DND-41 (cell line): Measurements from ENCODE around the gene MYLK.

Source experiments
- ATAC-seq: fragments of 200-7000 bp; cut with Tn5 transposase; 3 replicates; pipeline ENCODE4 v1.9.1; 2021; ENCODE audit warnings: low read depth; ENCODE audit not compliant: insufficient read depth
- DNase-seq: peaks from one replicate; pipeline ENCODE4 v3.0.0-alpha.2; 2020
- H2AFZ ChIP-seq: 2 replicates; pipeline ENCODE4 v1.6.0; 2012; ENCODE audit warnings: low read depth, low read length
- H3K27ac ChIP-seq: 2 replicates; pipeline ENCODE4 v1.5.1; 2012; ENCODE audit warnings: low read length, inconsistent platforms
- H3K27me3 ChIP-seq: fragments of 200-600 bp; sonication (generic); 2 replicates; pipeline ENCODE4 v1.6.0; 2012; ENCODE audit warnings: low read length, mild to moderate bottlenecking, inconsistent platforms; ENCODE audit not compliant: insufficient read depth, poor library complexity
- H3K36me3 ChIP-seq: 2 replicates; pipeline ENCODE4 v1.5.1; 2012; ENCODE audit warnings: low read length, inconsistent platforms; ENCODE audit not compliant: insufficient read depth
- H3K4me1 ChIP-seq: 2 replicates; pipeline ENCODE4 v1.5.1; 2012; ENCODE audit warnings: mild to moderate bottlenecking, low read length; ENCODE audit not compliant: insufficient read depth
- H3K4me2 ChIP-seq: 2 replicates; pipeline ENCODE4 v1.6.0; 2012; ENCODE audit warnings: mild to moderate bottlenecking, moderate library complexity, low read length, inconsistent platforms; ENCODE audit not compliant: insufficient read depth
- H3K4me3 ChIP-seq, 2 experiments: fragments of 200-600 bp in 1 of 2; shearing (Covaris generic) in 1 of 2; 2 replicates each; pipeline ENCODE4 v1.5.1; 2012 to 2016; ENCODE audit warnings: inconsistent platforms in 2 of 2, low read length in 2 of 2, mild to moderate bottlenecking in 2 of 2, low read depth in 1 of 2, moderate library complexity in 1 of 2
- H3K79me2 ChIP-seq: 2 replicates; pipeline ENCODE4 v1.6.0; 2012; ENCODE audit warnings: low read length, inconsistent platforms; ENCODE audit not compliant: insufficient read depth
- H3K9ac ChIP-seq: 2 replicates; pipeline ENCODE4 v1.6.0; 2012; ENCODE audit warnings: low read depth, mild to moderate bottlenecking, inconsistent platforms, low read length, moderate library complexity
- H3K9me3 ChIP-seq: 2 replicates; pipeline ENCODE4 v1.5.1; 2012; ENCODE audit warnings: low read length, moderate library complexity, mild to moderate bottlenecking, inconsistent platforms; ENCODE audit not compliant: insufficient read depth, severe bottlenecking
- H4K20me1 ChIP-seq: 2 replicates; pipeline ENCODE4 v1.6.0; 2012; ENCODE audit warnings: low read length; ENCODE audit not compliant: insufficient read depth
- CTCF ChIP-seq: IDR thresholded peaks from 2 replicates; pipeline ENCODE4 v1.5.1; 2012; ENCODE audit warnings: borderline replicate concordance, low read length, moderate library complexity, mild to moderate bottlenecking; ENCODE audit not compliant: poor library complexity, severe bottlenecking; ENCODE audit errors: extremely low read depth
- EZH2 ChIP-seq: IDR thresholded peaks from 3 replicates; pipeline ENCODE4 v1.6.1; 2012; ENCODE audit warnings: borderline replicate concordance, low read depth, mild to moderate bottlenecking, moderate library complexity, low read length, inconsistent platforms; ENCODE audit not compliant: severe bottlenecking

The MYLK gene

GRCh38 chr3:123801474-123801873 is 82.7 kb downstream of the MYLK start:
- no peak for ATAC-seq
- H3K36me3 ChIP-seq = no peaks in the 10 kb centered on the region

GRCh38 chr3:123800362-123800682 is 83.8 kb downstream of the MYLK start:
- H3K4me1 ChIP-seq = no peaks in the 10 kb centered on the region
- no peaks in the 10 kb centered on the region; the same call in 1 of the 2 replicates for H4K20me1 ChIP-seq
- H3K79me2 ChIP-seq = no peaks in the 10 kb centered on the region
- TF ChIP-seq CTCF (no peak), EZH2 (no peak)
- H3K9me3 ChIP-seq = no peaks in the 10 kb centered on the region
- H2AFZ ChIP-seq = no peak overlapping the region
- DNase-seq (no peak), ATAC-seq (no peak)
- no peak overlapping the region for H3K4me2 ChIP-seq
- H3K36me3 ChIP-seq = no peaks in the 10 kb centered on the region
- no peak overlapping the region for H3K27ac ChIP-seq
- peaks cover 5% of the 10 kb centered on the region for H3K27me3 ChIP-seq
- H3K4me3 ChIP-seq = no peak overlapping the region
- H3K9ac ChIP-seq = no peak overlapping the region

More at GRCh38 chr3:123801474-123801873, 82.7 kb downstream of the MYLK start:
- Histone ChIP-seq H2AFZ (no peak overlapping the region), H3K4me2 (no peak overlapping the region), H3K27ac (no peak overlapping the region), H3K27me3 (peaks cover 3% of the 10 kb centered on the region), H3K9ac (no peak overlapping the region), H4K20me1 (no peaks in the 10 kb centered on the region; the same call in 1 of the 2 replicates), H3K4me3 (no peak overlapping the region), H3K4me1 (no peaks in the 10 kb centered on the region), H3K79me2 (no peaks in the 10 kb centered on the region), H3K9me3 (no peaks in the 10 kb centered on the region)
- TF ChIP-seq EZH2 = no peak
- TF ChIP-seq CTCF = no peak
- DNase-seq = no peak

GRCh38 chr3:123799544-123800361 is 84.4 kb downstream of the MYLK start:
- Histone ChIP-seq H3K79me2 (no peaks in the 10 kb centered on the region), H2AFZ (no peak overlapping the region), H3K27me3 (peaks cover 5% of the 10 kb centered on the region), H3K36me3 (no peaks in the 10 kb centered on the region), H3K9ac (no peak overlapping the region), H3K27ac (no peak overlapping the region), H3K9me3 (no peaks in the 10 kb centered on the region), H3K4me3 (no peak overlapping the region), H4K20me1 (no peaks in the 10 kb centered on the region; the same call in 1 of the 2 replicates), H3K4me1 (no peaks in the 10 kb centered on the region), H3K4me2 (no peak overlapping the region)
- ATAC-seq (no peak), DNase-seq (no peak)
- TF ChIP-seq EZH2 = no peak
- no peak for TF ChIP-seq CTCF
